ENCODE data around the gene ANXA11. TPM values are rescaled to one million over a fixed set of nuclear protein-coding genes. Genes with fewer than 3 reads are reported as not detected.

ANXA11 gene
- total and polyA plus RNA-seq, 8 donors = 91.4 to 293 (median 161) TPM

DNA sequence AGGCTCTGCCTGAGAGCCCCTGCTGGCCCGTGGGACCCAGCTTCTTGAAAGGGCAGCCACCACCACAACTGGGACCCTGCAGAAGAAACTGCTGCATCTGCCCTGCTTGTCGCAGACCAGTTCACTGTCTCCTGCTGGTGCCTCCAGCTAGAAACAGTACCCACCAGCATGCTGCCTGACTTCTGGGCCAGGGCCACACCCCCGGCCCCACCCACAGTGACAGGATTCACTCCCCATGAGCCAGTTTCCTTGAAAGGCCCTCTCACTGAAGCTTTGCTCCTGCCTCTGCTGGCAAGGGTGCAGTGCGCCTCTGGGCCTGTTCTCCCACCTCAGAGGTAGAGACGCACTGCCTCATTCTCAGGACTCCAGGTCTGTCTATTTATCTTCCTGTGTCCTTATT, 32.4 kb downstream of the ANXA11 start:
- DNase-seq = peak; percentile 51 to 71
- Histone ChIP-seq H3K27ac (peak overlapping the region; percentile 0 to 87 (median 74)), H3K36me3 (peaks cover 17 to 64% (median 49%) of the 10 kb centered on the region in 4 donors), H3K27me3 (no peaks in the 10 kb centered on the region), H3K4me3 (no peak overlapping the region), H3K9me3 (no peaks in the 10 kb centered on the region), H3K4me1 (peaks cover 54 to 97% (median 78%) of the 10 kb centered on the region in 4 donors)
- TF ChIP-seq POLR2AphosphoS5 (IDR thresholded peaks at IDR 0.05) = no peak
- TF ChIP-seq, protein P1, sequence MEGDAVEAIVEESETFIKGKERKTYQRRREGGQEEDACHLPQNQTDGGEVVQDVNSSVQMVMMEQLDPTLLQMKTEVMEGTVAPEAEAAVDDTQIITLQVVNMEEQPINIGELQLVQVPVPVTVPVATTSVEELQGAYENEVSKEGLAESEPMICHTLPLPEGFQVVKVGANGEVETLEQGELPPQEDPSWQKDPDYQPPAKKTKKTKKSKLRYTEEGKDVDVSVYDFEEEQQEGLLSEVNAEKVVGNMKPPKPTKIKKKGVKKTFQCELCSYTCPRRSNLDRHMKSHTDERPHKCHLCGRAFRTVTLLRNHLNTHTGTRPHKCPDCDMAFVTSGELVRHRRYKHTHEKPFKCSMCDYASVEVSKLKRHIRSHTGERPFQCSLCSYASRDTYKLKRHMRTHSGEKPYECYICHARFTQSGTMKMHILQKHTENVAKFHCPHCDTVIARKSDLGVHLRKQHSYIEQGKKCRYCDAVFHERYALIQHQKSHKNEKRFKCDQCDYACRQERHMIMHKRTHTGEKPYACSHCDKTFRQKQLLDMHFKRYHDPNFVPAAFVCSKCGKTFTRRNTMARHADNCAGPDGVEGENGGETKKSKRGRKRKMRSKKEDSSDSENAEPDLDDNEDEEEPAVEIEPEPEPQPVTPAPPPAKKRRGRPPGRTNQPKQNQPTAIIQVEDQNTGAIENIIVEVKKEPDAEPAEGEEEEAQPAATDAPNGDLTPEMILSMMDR (IDR thresholded peaks at IDR 0.05) = no peak
- WGBS, 5 donors = 45 to 69% (median 52%) methylated on average over 5 of the region's 5 CpGs
- intact Hi-C loops (cut with DNase I; ENCODE audit: low total_unique reads) = no loop called here

DNA sequence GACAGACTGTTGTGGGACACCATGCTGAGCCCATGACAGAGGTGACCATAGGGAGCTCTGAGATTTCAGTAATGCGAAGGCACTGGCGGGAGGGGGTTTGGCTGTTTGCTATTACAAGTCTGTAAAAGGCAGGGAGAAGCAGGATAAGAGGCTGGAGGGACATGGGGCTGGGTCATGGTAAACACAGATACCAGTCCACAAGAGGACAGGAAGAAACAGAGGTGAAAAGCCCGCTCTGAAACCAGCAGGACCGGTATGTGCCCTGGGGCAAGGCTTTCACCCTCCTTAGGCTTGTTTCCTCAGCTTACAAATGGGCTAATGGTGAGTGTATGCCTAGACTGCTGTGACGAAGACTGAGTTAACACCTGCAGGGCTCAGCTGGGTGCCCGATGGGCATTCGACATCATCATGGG, 34.1 kb downstream of the ANXA11 start:
- WGBS, 5 donors = 37 to 55% (median 50%) methylated on average over 7 of the region's 7 CpGs
- no peak overlapping the region for H3K4me3 ChIP-seq
- intact Hi-C loops (cut with DNase I; ENCODE audit: low total_unique reads) = no loop called here
- H3K9me3 ChIP-seq = no peaks in the 10 kb centered on the region
- peak overlapping the region; percentile 61 to 87 (median 81) for H3K27ac ChIP-seq
- H3K27me3 ChIP-seq = no peaks in the 10 kb centered on the region
- TF ChIP-seq, protein P1 (IDR thresholded peaks at IDR 0.05) = no peak
- TF ChIP-seq POLR2A (IDR thresholded peaks at IDR 0.05) = no peak
- no peak for TF ChIP-seq EP300 (IDR thresholded peaks at IDR 0.05)
- TF ChIP-seq POLR2AphosphoS5 (IDR thresholded peaks at IDR 0.05) = peak in 2 of 3 donors; percentile 69 to 75
- peaks cover 46 to 97% (median 75%) of the 10 kb centered on the region in 4 donors for H3K4me1 ChIP-seq
- peaks cover 23 to 77% (median 66%) of the 10 kb centered on the region in 4 donors for H3K36me3 ChIP-seq
- peak; percentile 88 to 91 for DNase-seq

DNA sequence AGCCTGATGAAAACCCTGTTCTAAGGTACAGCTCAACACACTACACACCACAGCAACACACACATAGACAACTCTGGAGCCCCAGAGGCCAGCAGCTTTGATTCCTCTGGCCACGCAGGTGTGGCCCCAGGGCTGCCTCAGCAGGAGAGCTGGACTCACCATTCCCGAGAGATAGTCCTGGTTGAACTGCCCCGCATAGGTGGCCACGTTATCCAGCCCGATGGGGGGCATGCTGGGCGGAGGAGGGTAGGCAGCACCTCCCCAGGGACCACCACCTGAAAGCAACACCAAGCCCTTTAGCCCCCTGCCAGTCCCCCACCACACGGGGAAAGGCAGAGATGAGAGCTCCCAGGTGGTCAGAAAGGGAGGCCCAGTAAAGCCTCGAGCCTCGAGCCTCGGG, 34.7 kb downstream of the ANXA11 start:
- TF ChIP-seq POLR2AphosphoS5 (IDR thresholded peaks at IDR 0.05) (no peak), POLR2A (IDR thresholded peaks at IDR 0.05) (no peak), EP300 (IDR thresholded peaks at IDR 0.05) (no peak)
- TF ChIP-seq, protein P1 (IDR thresholded peaks at IDR 0.05) = no peak
- H3K27ac ChIP-seq = peak overlapping the region; percentile 61 to 87 (median 81)
- peaks cover 47 to 97% (median 74%) of the 10 kb centered on the region in 4 donors for H3K4me1 ChIP-seq
- H3K4me3 ChIP-seq = no peak overlapping the region
- intact Hi-C loops (cut with DNase I; ENCODE audit: low total_unique reads) = no loop called here
- WGBS, 5 donors = 45 to 78% (median 71%) methylated on average over 5 to 10 of the region's 10 CpGs
- H3K27me3 ChIP-seq = no peaks in the 10 kb centered on the region
- H3K9me3 ChIP-seq = no peaks in the 10 kb centered on the region
- DNase-seq = no peak
- peaks cover 25 to 83% (median 72%) of the 10 kb centered on the region in 4 donors for H3K36me3 ChIP-seq

DNA sequence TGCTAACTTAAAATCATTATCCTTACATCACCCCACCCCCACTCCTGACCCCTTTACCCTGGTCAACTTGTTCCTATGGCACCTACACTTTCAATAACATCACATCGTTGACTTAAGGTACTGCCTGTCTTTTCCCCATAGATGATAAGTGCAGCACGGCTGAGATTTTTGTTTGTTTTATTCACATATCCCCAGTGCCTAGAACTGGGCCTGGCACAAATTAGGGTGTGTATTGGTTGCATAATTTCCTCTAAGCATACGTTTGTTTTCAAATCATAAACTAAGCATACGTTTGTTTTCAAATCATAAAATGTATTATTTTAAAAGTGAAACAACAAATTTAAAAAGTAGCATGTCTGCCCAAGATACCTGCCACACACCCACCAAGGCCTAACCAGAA, 35.3 kb downstream of the ANXA11 start:
- H3K9me3 ChIP-seq = no peaks in the 10 kb centered on the region
- DNase-seq = no peak
- peak overlapping the region; percentile 61 to 87 (median 81) for H3K27ac ChIP-seq
- peaks cover 52 to 100% (median 80%) of the 10 kb centered on the region in 4 donors for H3K4me1 ChIP-seq
- 23 to 42% (median 37%) methylated on average over 4 of the region's 4 CpGs for WGBS, 5 donors
- H3K4me3 ChIP-seq = no peak overlapping the region
- peaks cover 32 to 87% (median 77%) of the 10 kb centered on the region in 4 donors for H3K36me3 ChIP-seq
- TF ChIP-seq, protein P1 (IDR thresholded peaks at IDR 0.05) = no peak
- TF ChIP-seq EP300 (IDR thresholded peaks at IDR 0.05) = no peak
- no peak for TF ChIP-seq POLR2A (IDR thresholded peaks at IDR 0.05)
- no peak for TF ChIP-seq POLR2AphosphoS5 (IDR thresholded peaks at IDR 0.05)
- no peaks in the 10 kb centered on the region for H3K27me3 ChIP-seq
- intact Hi-C loops (cut with DNase I; ENCODE audit: low total_unique reads) = no loop called here

Data from stomach (tissue), 9 donors.